Activated B cell treated with CpG ODN at 0.5 μM for 24 hours (primary cell): ENCODE results near the gene TNFAIP3. TPM values are rescaled to one million over a fixed set of nuclear protein-coding genes. Genes with fewer than 3 reads are reported as not detected.

ENCODE experiments used
- ATAC-seq: fragments of 200-7000 bp; cut with Tn5 transposase; one replicate; pipeline ENCODE4 v1.10.0; 2021; ENCODE audit warnings: low read depth, mild to moderate bottlenecking, moderate library complexity
- CTCF ChIA-PET: fragments of 350-600 bp; sonication (Branson Sonifier 250); formaldehyde crosslinking; loops from one replicate; lab custom pipeline; 2021; ENCODE audit warnings: antibody characterized with exemption; lab: Charles Lee
- POLR2A ChIA-PET: fragments of 350-600 bp; sonication (Branson Sonifier 250); formaldehyde crosslinking; loops from one replicate; lab custom pipeline; 2021; ENCODE audit warnings: antibody characterized with exemption; lab: Charles Lee
- DNase-seq: peaks from one replicate; pipeline ENCODE4 v3.0.0; 2022
- H3K27ac Mint-ChIP-seq: one replicate; pipeline ENCODE4 v1.8.0; 2020; ENCODE audit warnings: mixed read lengths
- H3K27me3 Mint-ChIP-seq: one replicate; pipeline ENCODE4 v1.8.0; 2021; ENCODE audit warnings: mixed read lengths
- H3K36me3 Mint-ChIP-seq: one replicate; pipeline ENCODE4 v1.8.0; 2021; ENCODE audit warnings: low read depth, mixed read lengths
- H3K4me1 Mint-ChIP-seq: one replicate; pipeline ENCODE4 v1.8.0; 2021; ENCODE audit warnings: mixed read lengths
- H3K4me3 Mint-ChIP-seq: one replicate; pipeline ENCODE4 v1.8.0; 2020; ENCODE audit warnings: mild to moderate bottlenecking, mixed read lengths
- H3K9me3 Mint-ChIP-seq: one replicate; pipeline ENCODE4 v1.8.0; 2020; ENCODE audit warnings: mixed read lengths
- intact Hi-C: fragments of 100-400 bp; cut with micrococcal nuclease; formaldehyde crosslinking; loops from one replicate; pipeline ENCODE4 v1.15.1; 2024
- total RNA-seq: library from RNA; stranded (reverse); gene quantifications from 2 replicates; pipeline ENCODE4 v1.2.3, GENCODE V29; 2022
- TF ChIP-seq, protein P1 (sequence below): fragments of 200-600 bp; IDR thresholded peaks from one replicate; pipeline ENCODE4 v1.8.0; 2022; ENCODE audit warnings: antibody characterized with exemption, mild to moderate bottlenecking

The TNFAIP3 gene
- total RNA-seq, 1 donor from 2014 or later: 226 TPM

DNA sequence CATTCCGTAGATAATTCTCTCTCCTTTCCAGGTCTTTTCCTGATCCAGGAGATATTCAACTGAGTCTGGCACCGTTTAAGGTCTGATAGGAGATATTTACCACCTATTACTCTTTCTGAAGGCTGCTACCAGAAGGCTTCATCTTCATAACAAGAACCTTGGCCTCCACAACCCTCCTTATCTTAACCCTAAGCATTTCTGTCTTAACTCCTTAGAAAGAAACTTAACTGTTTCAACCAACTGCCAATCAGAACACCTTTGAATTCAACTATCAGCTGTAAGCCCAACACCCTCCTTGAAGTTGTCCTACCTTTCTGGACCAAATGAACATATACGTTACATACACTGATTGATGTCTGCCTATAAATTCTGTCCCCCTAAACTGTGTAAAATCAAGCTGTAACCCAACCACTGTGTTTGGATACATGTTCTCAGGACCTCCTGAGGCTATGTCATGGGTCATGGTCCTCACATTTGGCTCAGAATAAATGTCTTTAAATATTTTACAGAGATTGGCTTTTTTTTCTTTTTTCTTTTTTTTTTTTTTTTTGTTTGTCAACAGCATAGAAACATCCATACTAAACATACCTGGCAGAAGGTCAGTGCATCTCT, 6.6 kb upstream of the TNFAIP3 start:
- intact Hi-C loops: loop anchor here (1.0 kb wide), 1 partner anchor 13 kb away; no protein-coding TSS in a partner anchor
- ATAC-seq (no peak), DNase-seq (no peak)
- H3K27me3 Mint-ChIP-seq: no peaks in the 10 kb centered on the region
- peaks cover 6% of the 10 kb centered on the region for H3K36me3 Mint-ChIP-seq
- H3K4me3 Mint-ChIP-seq: no peak overlapping the region
- CTCF ChIA-PET: interaction anchor here (1.7 kb wide), 1 partner anchor 60 kb away, joined by 3 read pairs; no protein-coding TSS in a partner anchor
- TF ChIP-seq, protein P1, sequence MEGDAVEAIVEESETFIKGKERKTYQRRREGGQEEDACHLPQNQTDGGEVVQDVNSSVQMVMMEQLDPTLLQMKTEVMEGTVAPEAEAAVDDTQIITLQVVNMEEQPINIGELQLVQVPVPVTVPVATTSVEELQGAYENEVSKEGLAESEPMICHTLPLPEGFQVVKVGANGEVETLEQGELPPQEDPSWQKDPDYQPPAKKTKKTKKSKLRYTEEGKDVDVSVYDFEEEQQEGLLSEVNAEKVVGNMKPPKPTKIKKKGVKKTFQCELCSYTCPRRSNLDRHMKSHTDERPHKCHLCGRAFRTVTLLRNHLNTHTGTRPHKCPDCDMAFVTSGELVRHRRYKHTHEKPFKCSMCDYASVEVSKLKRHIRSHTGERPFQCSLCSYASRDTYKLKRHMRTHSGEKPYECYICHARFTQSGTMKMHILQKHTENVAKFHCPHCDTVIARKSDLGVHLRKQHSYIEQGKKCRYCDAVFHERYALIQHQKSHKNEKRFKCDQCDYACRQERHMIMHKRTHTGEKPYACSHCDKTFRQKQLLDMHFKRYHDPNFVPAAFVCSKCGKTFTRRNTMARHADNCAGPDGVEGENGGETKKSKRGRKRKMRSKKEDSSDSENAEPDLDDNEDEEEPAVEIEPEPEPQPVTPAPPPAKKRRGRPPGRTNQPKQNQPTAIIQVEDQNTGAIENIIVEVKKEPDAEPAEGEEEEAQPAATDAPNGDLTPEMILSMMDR: no peak
- peaks cover 2% of the 10 kb centered on the region for H3K9me3 Mint-ChIP-seq
- H3K4me1 Mint-ChIP-seq: peaks cover 9% of the 10 kb centered on the region
- no peak overlapping the region for H3K27ac Mint-ChIP-seq
- POLR2A ChIA-PET: interaction anchor here (0.7 kb wide), 1 partner anchor 66 kb away, joined by 7 read pairs; no protein-coding TSS in a partner anchor

GRCh38 chr6:137861550-137862337, 5.3 kb upstream of the TNFAIP3 start:
- ChIA-PET CTCF (interaction anchor here (0.6 to 1.7 kb wide), 3 partner anchors 25 to 200 kb away, joined by 3 read pairs; no protein-coding TSS in a partner anchor), POLR2A (no interaction called here)
- ATAC-seq (no peak), DNase-seq (no peak)
- TF ChIP-seq, protein P1: no peak
- Mint-ChIP-seq H3K9me3 (no peaks in the 10 kb centered on the region), H3K4me3 (no peak overlapping the region), H3K36me3 (peaks cover 3% of the 10 kb centered on the region), H3K4me1 (peaks cover 19% of the 10 kb centered on the region), H3K27ac (no peak overlapping the region), H3K27me3 (no peaks in the 10 kb centered on the region)
- intact Hi-C loops: loop anchor here (1.0 kb wide), 1 partner anchor 14 kb away; no protein-coding TSS in a partner anchor

DNA sequence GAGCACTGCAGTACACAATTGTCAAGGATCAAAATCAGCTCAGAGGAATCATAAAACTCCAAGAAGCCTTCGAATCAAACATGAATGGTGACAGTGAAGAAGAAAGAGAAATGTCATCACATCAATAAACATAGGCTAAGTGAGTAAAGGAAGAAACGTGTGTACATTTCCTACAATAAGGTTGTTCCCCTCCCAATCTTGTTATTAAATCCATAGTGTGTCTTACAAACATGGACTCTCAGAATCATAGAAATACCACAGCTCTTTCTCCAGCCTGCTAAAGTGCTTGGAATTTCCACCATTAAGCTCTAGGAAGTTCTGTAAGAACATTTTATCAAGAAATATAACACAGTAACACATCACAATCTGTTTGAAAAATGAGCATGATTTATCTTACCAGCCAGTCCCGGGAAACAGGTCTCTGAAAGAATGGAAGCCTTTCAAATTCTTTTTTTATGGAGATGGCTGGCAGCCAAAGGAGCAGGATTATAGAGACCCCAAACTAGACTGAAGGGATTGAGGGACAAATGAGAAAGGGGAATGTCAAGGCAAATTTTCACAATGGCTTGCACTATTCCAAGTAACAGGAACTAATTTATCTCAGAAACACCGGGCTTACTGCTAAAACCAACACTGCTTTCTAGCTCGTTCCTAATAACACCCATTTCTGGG, 4.5 kb upstream of the TNFAIP3 start:
- POLR2A ChIA-PET: no interaction called here
- intact Hi-C loops: no loop called here
- Mint-ChIP-seq H3K9me3 (no peaks in the 10 kb centered on the region), H3K27ac (no peak overlapping the region), H3K36me3 (peaks cover 5% of the 10 kb centered on the region), H3K27me3 (no peaks in the 10 kb centered on the region), H3K4me1 (peaks cover 19% of the 10 kb centered on the region), H3K4me3 (no peak overlapping the region)
- no peak for ATAC-seq
- CTCF ChIA-PET: interaction anchor here (1.1 to 1.7 kb wide), 2 partner anchors 26 to 62 kb away, joined by 3 read pairs; no protein-coding TSS in a partner anchor
- TF ChIP-seq, protein P1: no peak
- no peak for DNase-seq

GRCh38 chr6:137863091-137863797, 3.8 kb upstream of the TNFAIP3 start:
- ChIA-PET CTCF (no interaction called here), POLR2A (no interaction called here)
- TF ChIP-seq, protein P1: no peak
- DNase-seq (no peak), ATAC-seq (no peak)
- Mint-ChIP-seq H3K4me1 (peaks cover 20% of the 10 kb centered on the region), H3K9me3 (no peaks in the 10 kb centered on the region), H3K27me3 (no peaks in the 10 kb centered on the region), H3K36me3 (peaks cover 9% of the 10 kb centered on the region), H3K4me3 (no peak overlapping the region), H3K27ac (no peak overlapping the region)
- intact Hi-C loops: no loop called here
